Heart right ventricle (tissue), 16 donors: ENCODE results near the gene CAPN3. TPM values are rescaled to one million over a fixed set of nuclear protein-coding genes. Genes with fewer than 3 reads are reported as not detected.

Experiments used
- ATAC-seq, 8 donors: fragments of 200-7000 bp; cut with Tn5 transposase; one replicate each; pipeline ENCODE4 v1.9.1; 2020; ENCODE audit warnings: mild to moderate bottlenecking in 8 of 8, moderate library complexity in 8 of 8, moderate number of reproducible peaks in 1 of 8
- DNase-seq, 2 donors: peaks; one replicate each; pipeline ENCODE4 v3.0.0-alpha.2; 2020
- H3K27ac ChIP-seq, 10 donors: fragments of 200-600 bp; sonication (generic) in 2 of 10; one replicate each; pipeline versions ENCODE4 v1.5.0 to v1.8.0; 2020 to 2022; ENCODE audit warnings: mild to moderate bottlenecking in 3 of 10
- H3K27me3 ChIP-seq, 7 donors: fragments of 200-600 bp; one replicate each; pipeline ENCODE4 v1.8.0; 2021 to 2022; ENCODE audit warnings: mild to moderate bottlenecking in 2 of 7
- H3K36me3 ChIP-seq, 9 donors: fragments of 200-600 bp; sonication (generic) in 1 of 9; one replicate each; pipeline versions ENCODE4 v1.5.0 to v1.8.0; 2020 to 2022; ENCODE audit warnings: mild to moderate bottlenecking in 2 of 9
- H3K4me1 ChIP-seq, 9 donors: fragments of 200-600 bp; sonication (generic) in 1 of 9; one replicate each; pipeline versions ENCODE4 v1.5.0 to v1.8.0; 2020 to 2022; ENCODE audit warnings: mild to moderate bottlenecking in 4 of 9
- H3K4me3 ChIP-seq, 10 donors: fragments of 200-600 bp; sonication (generic) in 2 of 10; one replicate each; pipeline versions ENCODE4 v1.5.0 to v1.8.0; 2020 to 2022; ENCODE audit warnings: mild to moderate bottlenecking in 7 of 10, moderate library complexity in 2 of 10
- H3K9me3 ChIP-seq, 11 donors: fragments of 200-600 bp in 10 of 11; sonication (generic) in 2 of 11; one replicate each; pipeline versions ENCODE4 v1.5.0 to v1.8.0; 2013 to 2022; ENCODE audit warnings: mild to moderate bottlenecking in 2 of 11, control low read depth in 1 of 11, moderate library complexity in 1 of 11
- CTCF ChIP-seq, 9 donors: fragments of 200-600 bp; sonication (generic) in 2 of 9; IDR thresholded peaks; one replicate each; pipeline versions ENCODE4 v1.5.0 to v1.8.0; 2021 to 2022; ENCODE audit warnings: antibody characterized with exemption in 9 of 9, mild to moderate bottlenecking in 5 of 9, moderate library complexity in 1 of 9
- WGBS, 2 donors: extraction: QIAGEN DNeasy Blood & Tissue Kit; methylation state at CpG; one replicate each; pipeline ENCODE4 v1.1.7; 2013; ENCODE audit warnings: inconsistent platforms in 1 of 2; 5-methylcytosine and 5-hydroxymethylcytosine counted together
- intact Hi-C, 10 donors: fragments of 100-400 bp; cut with DNase I; formaldehyde crosslinking; loops; one replicate each; pipeline versions ENCODE4 v1.11.1 to v1.14.2; 2022
- polyA plus RNA-seq, 2 donors: library from polyadenylated mRNA; stranded (reverse); fragments of 200-250 nt; gene quantifications; one replicate each; pipeline ENCODE4 v1.2.3, GENCODE V29; 2013
- total RNA-seq, 10 donors: library from RNA; stranded (reverse); fragmentation: NEBNext Ultra II Directional in 3 of 10; extraction: Animal tissue kit (Norgen Biotek cat#: 25700) in 3 of 10; gene quantifications; one replicate each; pipeline versions ENCODE4 v1.2.1 to v1.2.4, GENCODE V29; 2021 to 2023
- donor health status: Arrhythmogenic right ventricular cardiomyopathy.
- donor health status: ischemic (EF 13 %, LVEDD 7.1; RV severe dilation, severe dysfunction).
- donor health status: healthy with polysubstance abuse.
- donor health status: DM: no; HTN: yes; CAD: no.
- donor health status: DM: no; HTN: no; CAD: no.
- donor health status: ischemic (EF 25% LVEDD 6.9; RV normal size, moderate dysfunction).
- donor health status: ischemic (EF 25% LVEDD 5.7; RV mildly dilated, moderate dysfunction).
- donor health status: healthy.
- donor health status: DM: yes; HTN: yes; CAD: no.
- donor health status: Ischemic cardiomyopathy.
- donor health status: ischemic (EF 35%, LVEDD 5.7; RV mildly dilated, moderate dysfunction).
- donor health status: nonischemic (EF 11% LVEDD 7.7; RV severe dilation, severe dysfunction).
- donor health status: DM: yes; HTN: yes; CAD: no.
- donor health status: PGD.
- donor health status: ischemic (EF 29% LVEDD 5.4; RV normal size, mild dysfunction).
- donor health status: nonischemic (EF 23%, LVEDD 6.1; RV moderate dilation, normal function).

The CAPN3 gene
- total and polyA plus RNA-seq, 12 donors, result 2.6 to 33.9 (median 5.7) TPM

GRCh38 chr15:42445551-42445950, 86.2 kb downstream of the CAPN3 start:
- H3K9me3 ChIP-seq, result no peaks in the 10 kb centered on the region
- intact Hi-C loops, result no loop called here
- DNase-seq (no peak), ATAC-seq (no peak)
- peaks cover 0 to 36% (median 9%) of the 10 kb centered on the region in 9 donors for H3K4me1 ChIP-seq
- no peak for TF ChIP-seq CTCF (IDR thresholded peaks at IDR 0.05)
- no peaks in the 10 kb centered on the region for H3K27me3 ChIP-seq
- H3K36me3 ChIP-seq, result peaks cover 0 to 100% (median 72%) of the 10 kb centered on the region in 9 donors
- no peak overlapping the region for H3K4me3 ChIP-seq
- H3K27ac ChIP-seq, result no peak overlapping the region

GRCh38 chr15:42447599-42447998, 88.3 kb downstream of the CAPN3 start:
- Histone ChIP-seq H3K4me1 (peaks cover 0 to 43% (median 10%) of the 10 kb centered on the region in 9 donors), H3K9me3 (no peaks in the 10 kb centered on the region), H3K27ac (peak overlapping the region in 5 of 10 donors; percentile 25 to 56 (median 46)), H3K27me3 (no peaks in the 10 kb centered on the region), H3K36me3 (peaks cover 0 to 98% (median 75%) of the 10 kb centered on the region in 9 donors), H3K4me3 (peak overlapping the region in 4 of 10 donors; percentile 26 to 34 (median 30))
- intact Hi-C loops, result no loop called here
- TF ChIP-seq CTCF (IDR thresholded peaks at IDR 0.05), result no peak
- peak in 4 of 8 donors; percentile 32 to 76 (median 61) for ATAC-seq
- no peak for DNase-seq
- 45 to 74% methylated on average over 2 of the region's 2 CpGs for WGBS, 2 donors

- Histone ChIP-seq H3K4me1 (peaks cover 0 to 43% (median 10%) of the 10 kb centered on the region in 9 donors), H3K36me3 (peaks cover 0 to 97% (median 68%) of the 10 kb centered on the region in 9 donors), H3K9me3 (no peaks in the 10 kb centered on the region), H3K27ac (peak overlapping the region in 5 of 10 donors; percentile 25 to 56 (median 46)), H3K27me3 (no peaks in the 10 kb centered on the region), H3K4me3 (peak overlapping the region in 1 of 10 donors; percentile 31)
- WGBS, 2 donors, result 91 to 92% methylated on average over 6 of the region's 6 CpGs
- ATAC-seq (peak in 1 of 8 donors; percentile 27), DNase-seq (no peak)
- no peak for TF ChIP-seq CTCF (IDR thresholded peaks at IDR 0.05)
- intact Hi-C loops, result no loop called here
Measured at GRCh38 chr15:42448281-42448680, 89.0 kb downstream of the CAPN3 start.

- WGBS, 2 donors, result 54 to 75% methylated on average over 13 of the region's 13 CpGs
- Histone ChIP-seq H3K27ac (peak overlapping the region in 6 of 10 donors; percentile 25 to 56 (median 46)), H3K27me3 (no peaks in the 10 kb centered on the region), H3K9me3 (no peaks in the 10 kb centered on the region), H3K4me3 (peak overlapping the region in 8 of 10 donors; percentile 9 to 41 (median 32)), H3K36me3 (peaks cover 0 to 95% (median 55%) of the 10 kb centered on the region in 9 donors), H3K4me1 (peaks cover 0 to 45% (median 10%) of the 10 kb centered on the region in 9 donors)
- intact Hi-C loops, result loop anchor here in 2 of 10 donors (10.0 kb wide), 1 partner anchor 175 kb away; the partner anchor contains the start of genes GANC (in 2 of the 2) and TMEM87A (in 2 of the 2)
- peak in 5 of 8 donors; percentile 51 to 69 (median 58) for ATAC-seq
- TF ChIP-seq CTCF (IDR thresholded peaks at IDR 0.05), result no peak
- DNase-seq, result no peak
Measured at GRCh38 chr15:42449770-42450424, 90.6 kb downstream of the CAPN3 start.
